Ramos (cell line): ENCODE results near the gene RXRG.
"Not testable (repeated sequence)": the region's sequence is repeated elsewhere in the genome, so short reads cannot be mapped to it uniquely, and the experiment has no call there.

Experiments used
- in situ Hi-C: fragments of 300-500 bp; cut with MboI; formaldehyde crosslinking; loops from one replicate; pipeline ENCODE4 v1.14.3; 2022; ENCODE audit warnings: low sequenced_read_pairs; ENCODE audit not compliant: unreplicated experiment

RXRG gene

GRCh38 chr1:165444897-165445370 is at the start of gene RXRG:
TSS of gene RXRG (minus strand) at chr1:165445126. CDS start at chr1:165444893, 233 bp downstream.
- in situ Hi-C loops: no loop called here

- in situ Hi-C loops: no loop called here
These were observed 48.0 kb upstream of the RXRG start for GRCh38 chr1:165492845-165493373.

DNA sequence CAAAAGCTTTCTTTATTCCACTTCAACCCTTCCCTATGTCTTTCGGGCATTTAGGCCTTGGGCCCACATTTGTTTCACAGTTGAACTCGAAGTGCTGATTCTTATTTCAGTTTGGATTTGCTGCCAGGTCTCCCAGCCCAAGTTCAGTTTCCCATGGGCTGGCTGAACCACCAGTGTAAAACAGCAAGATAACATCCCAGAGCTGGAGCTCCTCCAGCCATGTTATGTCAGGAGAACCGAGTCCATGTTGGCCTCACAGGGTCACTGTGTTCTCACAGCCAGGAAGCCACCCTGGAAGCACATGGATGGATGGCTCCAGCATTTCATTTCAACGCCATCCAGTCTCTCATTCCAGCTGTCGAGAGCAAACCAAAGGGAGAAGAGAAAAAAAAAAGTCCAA is 45.2 kb upstream of the RXRG start:
- in situ Hi-C loops: no loop called here

- in situ Hi-C loops: no loop called here
These were observed 43.0 kb upstream of the RXRG start for GRCh38 chr1:165487921-165488320.

GRCh38 chr1:165486663-165487062 is 41.7 kb upstream of the RXRG start:
- in situ Hi-C loops: no loop called here

- in situ Hi-C loops: no loop called here
These were observed 40.8 kb upstream of the RXRG start for GRCh38 chr1:165485716-165486115.

DNA sequence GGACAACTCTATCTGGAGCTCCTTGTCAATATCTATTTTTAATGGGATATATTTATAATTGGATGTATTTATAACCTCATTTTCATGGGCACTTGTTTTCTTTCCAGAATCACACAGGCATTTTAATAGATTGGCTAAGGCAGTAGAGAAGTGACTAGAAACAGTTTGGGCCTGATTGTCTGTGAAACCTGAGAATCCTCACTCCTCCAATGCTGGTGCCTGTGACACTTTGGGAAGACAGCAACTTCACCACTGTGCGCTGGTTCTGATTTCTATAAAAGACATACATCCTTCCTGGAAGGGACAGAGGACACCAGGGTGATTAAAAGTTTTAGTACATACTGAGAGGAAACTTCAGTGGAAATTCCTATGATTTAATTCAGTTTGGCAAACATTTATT is 39.6 kb upstream of the RXRG start:
- in situ Hi-C loops: no loop called here

- in situ Hi-C loops: no loop called here
These were observed 38.5 kb upstream of the RXRG start for GRCh38 chr1:165483412-165483811.

DNA sequence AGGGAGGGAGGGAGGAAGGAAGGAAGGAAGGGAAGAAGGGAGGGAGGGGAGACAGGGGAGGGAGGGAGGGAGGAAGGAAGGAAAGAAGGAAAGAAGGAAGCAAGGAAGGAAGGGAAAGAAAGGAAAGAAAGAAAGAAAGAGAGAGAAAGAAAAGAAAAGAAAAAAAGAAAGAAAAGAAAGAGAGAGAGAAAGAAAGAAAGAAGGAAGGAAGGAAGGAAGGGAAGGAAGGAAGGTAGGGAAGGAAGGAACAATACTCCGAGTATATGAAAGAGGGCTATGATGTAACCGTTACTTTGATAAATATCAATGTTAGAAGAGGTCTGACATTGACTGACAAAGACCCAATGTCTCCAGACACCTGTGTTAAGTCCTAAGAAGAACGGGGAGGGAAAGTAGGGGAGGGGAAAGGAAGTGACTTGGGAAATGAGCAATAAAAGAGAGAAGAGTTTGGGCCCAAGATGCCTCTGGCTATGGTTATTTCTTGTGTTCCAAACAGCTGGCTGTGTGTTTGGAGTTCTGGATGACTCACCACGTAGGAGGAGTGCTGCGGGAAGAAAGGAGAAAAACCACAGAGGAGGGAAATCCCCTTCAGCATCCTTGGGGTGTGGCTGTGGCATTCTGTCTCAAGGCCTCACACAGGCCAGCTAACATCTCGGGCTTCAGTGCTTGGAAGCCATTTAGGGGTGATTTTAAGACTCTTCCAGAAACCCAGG is 37.0 kb upstream of the RXRG start:
- in situ Hi-C loops: no loop called here

GRCh38 chr1:165476776-165477175 is 31.9 kb upstream of the RXRG start:
- in situ Hi-C loops: no loop called here

GRCh38 chr1:165474196-165474595 is 29.3 kb upstream of the RXRG start:
- in situ Hi-C loops: no loop called here

DNA sequence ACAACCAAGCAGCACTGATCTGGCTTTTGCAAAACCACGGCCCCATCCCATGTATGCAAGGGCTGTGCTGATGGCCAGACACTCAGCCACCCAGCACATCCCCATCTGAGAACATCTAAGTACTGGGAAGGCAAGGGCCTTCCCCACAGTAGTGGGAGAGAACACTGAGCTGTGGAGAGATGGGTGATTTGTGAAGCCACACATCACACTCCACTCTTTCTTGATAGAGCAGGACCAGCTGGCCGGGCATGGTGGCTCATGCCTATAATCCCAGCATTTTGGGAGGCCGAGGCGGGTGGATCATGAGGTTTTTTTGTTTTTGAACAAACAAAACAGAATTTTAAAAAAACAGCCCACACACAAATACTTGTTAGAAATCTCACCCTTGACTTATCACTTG is 28.2 kb upstream of the RXRG start:
- in situ Hi-C loops: no loop called here

GRCh38 chr1:165468726-165469249 is 23.9 kb upstream of the RXRG start:
- in situ Hi-C loops: no loop called here

GRCh38 chr1:165468253-165468652 is 23.3 kb upstream of the RXRG start:
- in situ Hi-C loops: no loop called here

GRCh38 chr1:165467706-165468105 is 22.8 kb upstream of the RXRG start:
- in situ Hi-C loops: no loop called here

DNA sequence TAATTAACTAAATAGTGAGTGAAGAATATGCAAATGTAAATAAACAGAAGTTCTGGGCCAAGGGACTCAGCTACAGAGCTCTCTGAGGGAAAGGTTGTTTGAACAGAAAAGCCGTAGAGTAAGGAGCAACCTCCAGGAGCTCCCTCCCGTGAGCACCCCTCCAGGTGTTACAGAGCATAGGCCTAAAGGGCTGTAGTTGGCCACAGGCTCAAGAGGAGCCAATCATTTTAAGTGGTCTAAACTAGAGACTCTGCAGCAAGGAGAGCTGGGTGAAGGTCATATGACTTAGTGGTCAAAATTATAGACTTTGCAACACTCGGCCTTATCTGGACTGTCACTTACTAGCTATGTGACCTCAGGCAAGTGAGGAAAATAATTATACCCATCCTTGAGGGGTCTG is 19.1 kb upstream of the RXRG start:
- in situ Hi-C loops: no loop called here

DNA sequence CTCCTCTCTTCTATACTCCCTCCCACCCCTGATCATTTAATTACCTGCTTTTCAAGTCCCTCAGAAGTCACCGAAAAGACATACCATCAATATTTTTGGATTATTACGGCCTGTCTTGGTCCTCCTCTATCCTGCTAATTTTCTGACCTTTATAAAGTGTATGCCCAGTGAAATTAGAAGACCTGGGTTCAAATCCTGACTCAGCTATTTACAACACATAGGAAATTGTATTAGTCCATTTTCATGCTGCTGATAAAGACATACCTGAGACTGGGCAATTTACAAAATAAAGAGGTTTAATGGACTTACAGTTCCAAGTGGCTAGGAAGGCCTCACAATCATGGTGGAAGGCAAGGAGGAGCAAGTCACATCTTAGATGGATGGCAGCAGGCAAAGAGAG is 14.8 kb upstream of the RXRG start:
- in situ Hi-C loops: not testable (repeated sequence)

DNA sequence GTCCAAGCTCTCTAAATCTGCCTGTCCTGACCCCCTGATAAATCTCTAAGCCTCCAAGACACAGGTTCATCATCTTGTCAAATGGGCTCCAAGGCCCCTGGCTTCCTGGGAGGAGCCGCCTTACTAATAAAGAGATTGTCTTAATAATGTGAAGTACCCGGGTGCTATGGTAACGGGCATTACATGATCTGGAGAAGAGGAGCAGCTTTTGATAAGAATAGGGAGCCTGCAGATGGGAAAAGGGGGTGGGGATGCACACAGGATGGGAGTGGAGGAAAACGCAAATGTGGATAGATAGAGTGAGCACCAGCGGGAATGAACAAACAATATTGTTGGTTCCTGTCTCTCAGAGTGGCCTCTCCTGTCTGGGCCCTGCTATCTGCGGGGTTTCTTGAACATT is 11.9 kb upstream of the RXRG start:
- in situ Hi-C loops: no loop called here

GRCh38 chr1:165456114-165456513 is 11.2 kb upstream of the RXRG start:
- in situ Hi-C loops: no loop called here

- in situ Hi-C loops: no loop called here
These were observed 10.2 kb upstream of the RXRG start for GRCh38 chr1:165455111-165455510.

DNA sequence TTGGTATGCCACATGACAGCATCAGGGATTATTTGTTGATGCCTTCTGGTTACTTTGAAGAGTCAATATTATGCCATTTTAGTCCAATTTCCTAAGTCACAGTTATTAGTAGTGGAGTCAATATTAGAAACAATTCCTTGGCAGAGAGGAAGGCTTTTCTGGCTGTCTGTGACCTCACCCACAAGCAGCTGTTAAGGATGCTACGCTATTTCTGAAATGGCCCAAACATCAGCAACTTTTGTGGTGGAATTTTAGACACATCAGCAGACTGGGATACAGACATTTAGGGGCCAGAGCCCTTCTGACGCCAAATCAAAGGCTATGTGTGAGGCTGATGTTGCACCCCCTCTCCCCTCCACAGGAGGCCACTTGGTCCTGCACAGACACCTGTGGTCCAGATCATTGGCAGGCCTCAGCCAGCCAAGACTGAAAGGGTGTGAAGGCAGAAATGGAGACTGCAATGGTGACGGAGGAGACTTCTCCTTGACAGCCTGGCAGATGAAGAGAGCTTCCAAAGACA is 9.2 kb upstream of the RXRG start:
- in situ Hi-C loops: no loop called here
